ENCODE measurements around the gene IL6R. TPM values are rescaled to one million over a fixed set of nuclear protein-coding genes. Genes with fewer than 3 reads are reported as not detected.

Gene IL6R
- total RNA-seq, 1 donor from 2014 or later, result 0.78 TPM

DNA sequence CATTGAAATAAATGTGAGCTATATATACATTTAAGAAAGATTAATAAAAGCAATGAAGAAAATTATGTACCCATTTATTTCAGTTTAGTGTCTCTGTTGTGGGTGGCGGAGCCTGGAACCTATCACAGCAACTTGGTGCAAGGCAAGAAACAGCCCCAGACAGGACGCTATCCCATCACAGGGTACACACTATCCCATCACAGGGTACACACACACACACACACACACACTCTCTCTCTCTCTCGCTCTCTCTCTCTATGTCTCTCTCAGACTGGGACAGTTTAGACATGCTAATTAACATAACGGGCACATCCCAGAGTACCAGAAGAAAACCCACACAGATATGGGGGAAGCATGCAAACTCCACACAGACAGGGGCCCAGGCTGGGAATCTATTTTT, 6.5 kb upstream of the IL6R start:
- Mint-ChIP-seq H3K27me3 (ENCODE audit: low read depth) (peaks cover 19% of the 10 kb centered on the region), H3K4me3 (no peak overlapping the region), H3K9me3 (peaks cover 14% of the 10 kb centered on the region), H3K27ac (no peak overlapping the region), H3K36me3 (no peaks in the 10 kb centered on the region), H3K4me1 (no peaks in the 10 kb centered on the region)
- TF ChIP-seq, protein P1, sequence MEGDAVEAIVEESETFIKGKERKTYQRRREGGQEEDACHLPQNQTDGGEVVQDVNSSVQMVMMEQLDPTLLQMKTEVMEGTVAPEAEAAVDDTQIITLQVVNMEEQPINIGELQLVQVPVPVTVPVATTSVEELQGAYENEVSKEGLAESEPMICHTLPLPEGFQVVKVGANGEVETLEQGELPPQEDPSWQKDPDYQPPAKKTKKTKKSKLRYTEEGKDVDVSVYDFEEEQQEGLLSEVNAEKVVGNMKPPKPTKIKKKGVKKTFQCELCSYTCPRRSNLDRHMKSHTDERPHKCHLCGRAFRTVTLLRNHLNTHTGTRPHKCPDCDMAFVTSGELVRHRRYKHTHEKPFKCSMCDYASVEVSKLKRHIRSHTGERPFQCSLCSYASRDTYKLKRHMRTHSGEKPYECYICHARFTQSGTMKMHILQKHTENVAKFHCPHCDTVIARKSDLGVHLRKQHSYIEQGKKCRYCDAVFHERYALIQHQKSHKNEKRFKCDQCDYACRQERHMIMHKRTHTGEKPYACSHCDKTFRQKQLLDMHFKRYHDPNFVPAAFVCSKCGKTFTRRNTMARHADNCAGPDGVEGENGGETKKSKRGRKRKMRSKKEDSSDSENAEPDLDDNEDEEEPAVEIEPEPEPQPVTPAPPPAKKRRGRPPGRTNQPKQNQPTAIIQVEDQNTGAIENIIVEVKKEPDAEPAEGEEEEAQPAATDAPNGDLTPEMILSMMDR (IDR thresholded peaks at IDR 0.05; ENCODE audit: unreplicated experiment), result no peak
- no peak for DNase-seq (ENCODE audit: low spot score in 2 of 2, unreplicated experiment in 2 of 2)

- H3K9me3 Mint-ChIP-seq, result peaks cover 9% of the 10 kb centered on the region
- H3K27ac Mint-ChIP-seq, result no peak overlapping the region
- H3K36me3 Mint-ChIP-seq, result no peaks in the 10 kb centered on the region
- no peaks in the 10 kb centered on the region for H3K4me1 Mint-ChIP-seq
- peaks cover 35% of the 10 kb centered on the region for H3K27me3 Mint-ChIP-seq (ENCODE audit: low read depth)
- TF ChIP-seq, protein P1 (IDR thresholded peaks at IDR 0.05; ENCODE audit: unreplicated experiment), result no peak
- no peak for DNase-seq (ENCODE audit: low spot score in 2 of 2, unreplicated experiment in 2 of 2)
- H3K4me3 Mint-ChIP-seq, result no peak overlapping the region
Observed at GRCh38 chr1:154400381-154400801, 4.8 kb upstream of the IL6R start.

GRCh38 chr1:154402409-154402921, 2.7 kb upstream of the IL6R start:
- no peaks in the 10 kb centered on the region for H3K36me3 Mint-ChIP-seq
- H3K9me3 Mint-ChIP-seq, result peaks cover 3% of the 10 kb centered on the region
- H3K27me3 Mint-ChIP-seq (ENCODE audit: low read depth), result peaks cover 49% of the 10 kb centered on the region
- H3K4me1 Mint-ChIP-seq, result peaks cover 6% of the 10 kb centered on the region
- no peak for DNase-seq (ENCODE audit: low spot score in 2 of 2, unreplicated experiment in 2 of 2)
- H3K4me3 Mint-ChIP-seq, result no peak overlapping the region
- TF ChIP-seq, protein P1 (IDR thresholded peaks at IDR 0.05; ENCODE audit: unreplicated experiment), result no peak
- H3K27ac Mint-ChIP-seq, result no peak overlapping the region

DNA sequence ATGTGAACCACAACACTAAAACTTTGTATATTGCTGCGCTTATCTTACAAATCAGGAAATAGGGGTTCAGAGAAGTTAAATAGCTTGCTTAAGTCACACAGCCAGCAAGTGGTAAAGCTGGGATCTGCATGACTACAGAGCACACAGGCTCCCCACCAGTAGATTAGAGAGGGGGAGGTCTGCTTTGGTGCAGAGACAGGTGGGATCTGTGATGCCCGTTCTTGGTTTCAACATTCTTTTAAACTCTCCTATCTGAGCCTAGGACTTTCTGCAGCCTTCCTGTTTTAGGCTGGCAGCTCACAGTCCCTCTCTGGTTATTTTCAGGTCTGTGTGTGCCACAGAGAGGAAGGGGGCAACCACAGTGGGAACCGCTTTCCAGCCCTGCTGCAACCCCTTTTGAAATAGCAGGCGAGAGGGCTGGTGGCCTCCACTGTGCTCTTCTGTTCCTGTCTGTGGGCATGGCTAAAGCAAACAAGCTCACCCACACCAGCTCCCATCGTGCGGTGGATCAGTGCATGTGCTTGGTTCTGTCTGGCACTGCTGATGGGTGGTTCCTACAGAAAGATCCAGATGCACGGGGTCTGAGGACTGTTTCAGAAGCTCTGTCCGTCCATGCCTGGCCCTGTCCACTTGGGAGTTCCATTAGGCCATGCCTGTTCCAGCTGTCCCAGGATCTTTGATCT, 1.7 kb upstream of the IL6R start:
- Mint-ChIP-seq H3K4me1 (peaks cover 6% of the 10 kb centered on the region), H3K9me3 (peaks cover 3% of the 10 kb centered on the region), H3K27me3 (ENCODE audit: low read depth) (peaks cover 57% of the 10 kb centered on the region), H3K36me3 (no peaks in the 10 kb centered on the region), H3K27ac (no peak overlapping the region), H3K4me3 (no peak overlapping the region)
- DNase-seq (ENCODE audit: low spot score in 2 of 2, unreplicated experiment in 2 of 2), result no peak
- TF ChIP-seq, protein P1 (IDR thresholded peaks at IDR 0.05; ENCODE audit: unreplicated experiment), result no peak

DNA sequence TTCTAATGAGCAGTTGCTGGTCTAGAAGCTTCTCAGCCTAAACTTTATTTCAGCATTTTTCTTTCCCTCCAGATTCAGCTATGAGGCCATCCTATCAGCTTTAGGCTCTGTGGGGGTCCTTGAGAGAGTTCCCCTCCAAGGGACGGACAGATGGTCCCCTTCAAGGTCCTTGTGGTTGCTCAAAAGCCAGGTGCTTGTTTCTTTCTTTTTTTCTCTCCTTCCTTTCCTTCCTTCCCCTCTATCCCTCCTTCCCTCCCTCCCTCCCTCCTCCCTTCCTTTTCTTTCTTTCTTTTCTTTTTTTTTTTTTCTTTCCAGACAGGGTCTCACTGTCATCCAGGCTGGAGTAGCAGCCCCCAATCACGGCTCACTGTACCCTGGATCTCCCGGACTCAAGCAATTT, 1.2 kb upstream of the IL6R start:
- TF ChIP-seq, protein P1 (IDR thresholded peaks at IDR 0.05; ENCODE audit: unreplicated experiment), result no peak
- Mint-ChIP-seq H3K4me1 (peaks cover 6% of the 10 kb centered on the region), H3K36me3 (no peaks in the 10 kb centered on the region), H3K4me3 (no peak overlapping the region), H3K27ac (no peak overlapping the region), H3K27me3 (ENCODE audit: low read depth) (peaks cover 60% of the 10 kb centered on the region), H3K9me3 (peaks cover 3% of the 10 kb centered on the region)
- DNase-seq (ENCODE audit: low spot score in 2 of 2, unreplicated experiment in 2 of 2), result no peak

Data from mesothelial cell of epicardium (in vitro differentiated cells).